GM12875 (cell line): Measurements from ENCODE around the gene EYA2.
"Not testable (repeated sequence)": the region's sequence is repeated elsewhere in the genome, so short reads cannot be mapped to it uniquely, and the experiment has no call there.

Source experiments
- H3K4me3 ChIP-seq: one replicate; pipeline ENCODE4 v1.5.1; 2011; ENCODE audit warnings: low read depth, low read length, control low read depth
- TF ChIP-seq, protein P1 (sequence below): IDR thresholded peaks from 2 replicates; pipeline ENCODE4 v1.5.1; 2011; ENCODE audit warnings: low read depth, mild to moderate bottlenecking, control low read depth, inconsistent platforms, low read length, moderate library complexity, borderline replicate concordance; ENCODE audit not compliant: insufficient read depth

EYA2 gene

DNA sequence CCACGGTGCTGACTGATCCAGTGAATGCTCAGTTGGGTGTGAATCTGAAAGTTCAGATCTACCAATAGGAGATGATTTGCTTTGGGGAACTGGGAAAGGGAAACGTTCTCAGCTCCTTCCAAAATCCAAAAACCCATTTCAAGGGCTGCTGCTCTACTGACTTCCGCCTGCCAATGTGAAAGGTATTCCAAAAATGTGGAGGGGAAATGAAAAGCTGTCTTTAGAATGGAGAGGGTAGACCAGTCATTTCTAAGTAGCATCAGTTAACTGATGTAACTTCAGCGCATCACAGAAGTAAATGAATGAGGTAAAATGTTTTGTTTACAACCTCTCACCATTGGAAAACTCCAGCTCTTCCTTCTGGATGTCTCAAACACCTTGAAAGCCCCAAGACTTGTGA, 19.6 kb upstream of the EYA2 start:
- TF ChIP-seq, protein P1, sequence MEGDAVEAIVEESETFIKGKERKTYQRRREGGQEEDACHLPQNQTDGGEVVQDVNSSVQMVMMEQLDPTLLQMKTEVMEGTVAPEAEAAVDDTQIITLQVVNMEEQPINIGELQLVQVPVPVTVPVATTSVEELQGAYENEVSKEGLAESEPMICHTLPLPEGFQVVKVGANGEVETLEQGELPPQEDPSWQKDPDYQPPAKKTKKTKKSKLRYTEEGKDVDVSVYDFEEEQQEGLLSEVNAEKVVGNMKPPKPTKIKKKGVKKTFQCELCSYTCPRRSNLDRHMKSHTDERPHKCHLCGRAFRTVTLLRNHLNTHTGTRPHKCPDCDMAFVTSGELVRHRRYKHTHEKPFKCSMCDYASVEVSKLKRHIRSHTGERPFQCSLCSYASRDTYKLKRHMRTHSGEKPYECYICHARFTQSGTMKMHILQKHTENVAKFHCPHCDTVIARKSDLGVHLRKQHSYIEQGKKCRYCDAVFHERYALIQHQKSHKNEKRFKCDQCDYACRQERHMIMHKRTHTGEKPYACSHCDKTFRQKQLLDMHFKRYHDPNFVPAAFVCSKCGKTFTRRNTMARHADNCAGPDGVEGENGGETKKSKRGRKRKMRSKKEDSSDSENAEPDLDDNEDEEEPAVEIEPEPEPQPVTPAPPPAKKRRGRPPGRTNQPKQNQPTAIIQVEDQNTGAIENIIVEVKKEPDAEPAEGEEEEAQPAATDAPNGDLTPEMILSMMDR: no peak

DNA sequence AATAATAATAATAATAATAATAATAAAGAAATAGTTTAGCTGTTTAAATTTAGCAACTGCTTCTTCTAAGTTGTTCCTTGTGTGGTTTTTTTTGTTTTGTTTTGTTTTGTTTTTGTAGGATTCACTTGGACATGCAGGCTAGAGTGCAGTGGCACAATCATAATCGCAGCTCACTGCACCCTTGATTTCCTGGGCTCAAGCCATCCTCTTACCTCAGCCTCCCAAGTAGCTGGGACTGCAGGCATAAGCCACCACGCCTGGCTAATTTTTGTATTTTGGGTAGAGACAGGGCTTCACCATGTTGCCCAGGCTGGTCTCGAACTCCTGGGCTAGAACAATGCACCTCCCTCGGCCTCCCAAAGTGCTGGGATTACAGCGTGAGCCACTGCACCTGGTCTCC, 15.3 kb upstream of the EYA2 start:
- no peak overlapping the region for H3K4me3 ChIP-seq
- TF ChIP-seq, protein P1: no peak

More for the DNA sequence above, 19.6 kb upstream of the EYA2 start:
- no peak overlapping the region for H3K4me3 ChIP-seq

DNA sequence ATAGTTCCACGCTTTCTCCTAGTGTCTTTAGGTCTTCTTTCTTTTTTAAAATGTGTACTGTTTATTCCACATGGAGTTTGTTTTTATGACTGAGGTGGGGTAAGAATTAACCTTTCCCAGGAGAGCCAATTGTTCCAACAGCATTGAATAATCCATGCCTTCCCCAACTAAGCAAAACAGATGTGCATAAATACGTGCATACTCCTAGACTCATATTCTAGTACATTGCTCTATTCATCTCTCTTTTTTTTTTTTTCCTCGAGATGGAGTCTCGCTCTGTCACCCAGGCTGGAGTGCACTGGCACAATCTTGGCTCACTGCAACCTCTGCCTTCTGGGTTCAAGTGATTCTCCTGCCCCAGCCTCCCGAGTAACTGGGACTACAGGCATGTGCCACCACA, 14.7 kb upstream of the EYA2 start:
- H3K4me3 ChIP-seq: not testable (repeated sequence)

DNA sequence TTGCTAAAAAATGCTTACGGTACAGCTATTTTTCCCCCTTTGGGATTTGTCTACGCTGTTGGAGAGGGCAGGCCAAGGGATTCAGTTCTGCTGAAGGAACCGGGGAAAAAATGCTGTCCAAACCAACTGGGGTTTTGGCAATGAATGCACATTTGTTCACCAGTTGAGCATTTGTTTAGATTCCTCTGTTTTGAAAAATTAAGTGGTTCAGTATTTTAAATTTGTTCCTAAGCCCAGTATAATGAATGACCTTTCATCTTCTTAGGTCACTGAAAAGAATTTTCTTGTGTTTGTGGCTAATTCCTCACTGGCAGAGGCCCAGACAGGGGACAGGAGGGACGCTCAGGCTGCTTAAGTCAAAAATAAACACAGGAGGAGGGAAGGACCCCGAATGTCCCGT, 10.8 kb upstream of the EYA2 start:
- TF ChIP-seq, protein P1: no peak
- no peak overlapping the region for H3K4me3 ChIP-seq

DNA sequence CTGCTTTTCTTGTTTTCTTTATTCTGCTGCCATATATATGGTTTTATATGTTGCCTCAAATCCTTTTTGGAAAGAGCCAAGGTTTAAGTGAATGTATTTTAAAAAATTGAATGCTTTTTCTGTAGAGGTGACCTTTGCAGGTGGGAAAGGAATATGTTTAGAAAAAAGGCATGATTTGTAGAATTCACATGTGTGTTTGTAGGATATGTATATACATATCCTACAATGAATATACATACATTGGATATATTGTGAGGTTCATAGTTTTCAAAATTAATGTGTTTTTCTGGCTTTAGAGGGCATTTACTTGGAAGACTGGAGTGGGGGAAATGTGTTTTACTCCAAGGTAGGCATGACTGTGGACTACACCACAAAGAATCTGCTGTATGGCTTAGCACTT, 4.0 kb upstream of the EYA2 start:
- H3K4me3 ChIP-seq: no peak overlapping the region
- TF ChIP-seq, protein P1: no peak

DNA sequence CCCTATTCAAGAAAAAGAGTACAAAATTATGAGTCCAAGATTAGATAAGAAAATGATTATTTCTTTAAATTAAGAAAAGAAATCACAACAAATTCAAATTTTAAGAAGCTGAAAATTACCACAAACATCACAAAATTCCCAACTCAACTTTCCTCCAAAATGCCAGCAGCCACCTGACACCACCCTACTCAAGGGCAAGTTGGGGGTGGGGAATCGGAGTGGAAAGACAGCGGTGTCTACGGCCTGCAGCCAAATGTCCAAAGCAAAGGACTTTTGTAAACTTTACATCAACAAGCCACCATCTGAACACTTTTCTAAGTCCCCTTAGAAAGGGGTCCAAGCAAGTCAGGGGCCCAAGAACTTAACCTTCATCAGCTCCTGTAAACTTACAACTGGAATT, 1.6 kb upstream of the EYA2 start:
- TF ChIP-seq, protein P1: no peak
- H3K4me3 ChIP-seq: no peak overlapping the region

DNA sequence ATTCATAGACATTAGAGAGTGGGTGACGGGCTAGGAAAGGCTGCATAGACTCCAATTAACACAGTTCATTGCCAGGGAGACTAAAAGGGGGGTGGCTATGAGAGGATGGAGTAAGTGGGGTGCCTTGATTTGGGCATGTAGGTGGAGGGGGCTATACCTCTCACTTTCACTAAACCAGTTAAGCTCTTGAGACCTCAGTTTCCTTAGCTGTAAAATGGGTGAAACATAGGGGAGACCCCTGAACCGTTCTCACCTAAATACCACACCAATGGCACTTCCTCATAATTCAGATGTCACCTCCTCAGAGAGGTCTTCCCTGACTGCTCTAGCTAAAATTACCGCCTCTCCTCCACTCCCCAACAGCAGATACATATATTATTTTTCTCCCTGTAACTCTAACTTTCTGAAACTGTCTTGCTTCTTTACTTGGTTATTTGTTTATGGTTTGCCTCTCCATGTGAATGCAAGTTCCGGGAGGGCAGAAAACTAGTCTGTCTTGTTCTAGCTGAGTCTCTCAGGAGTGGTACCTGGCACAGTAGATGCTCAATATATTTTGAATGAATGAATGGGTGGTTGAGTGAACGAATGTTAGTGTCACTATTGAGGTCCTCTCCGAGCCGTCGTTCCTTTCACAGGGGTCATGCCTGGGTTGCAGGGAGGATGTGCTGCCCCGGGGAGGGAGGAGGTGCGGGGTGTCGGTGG, 615 bp upstream of the EYA2 start:
- H3K4me3 ChIP-seq: peak overlapping the region; percentile 73
- TF ChIP-seq, protein P1: no peak
